Raji (cell line): Measurements from ENCODE around the gene TEKTIP1.

Experiments
- POLR2A ChIP-seq: IDR thresholded peaks from 2 replicates; pipeline ENCODE4 v1.6.1; 2011; ENCODE audit warnings: low read depth, low read length, control low read depth; ENCODE audit not compliant: insufficient read depth

TEKTIP1 gene

DNA sequence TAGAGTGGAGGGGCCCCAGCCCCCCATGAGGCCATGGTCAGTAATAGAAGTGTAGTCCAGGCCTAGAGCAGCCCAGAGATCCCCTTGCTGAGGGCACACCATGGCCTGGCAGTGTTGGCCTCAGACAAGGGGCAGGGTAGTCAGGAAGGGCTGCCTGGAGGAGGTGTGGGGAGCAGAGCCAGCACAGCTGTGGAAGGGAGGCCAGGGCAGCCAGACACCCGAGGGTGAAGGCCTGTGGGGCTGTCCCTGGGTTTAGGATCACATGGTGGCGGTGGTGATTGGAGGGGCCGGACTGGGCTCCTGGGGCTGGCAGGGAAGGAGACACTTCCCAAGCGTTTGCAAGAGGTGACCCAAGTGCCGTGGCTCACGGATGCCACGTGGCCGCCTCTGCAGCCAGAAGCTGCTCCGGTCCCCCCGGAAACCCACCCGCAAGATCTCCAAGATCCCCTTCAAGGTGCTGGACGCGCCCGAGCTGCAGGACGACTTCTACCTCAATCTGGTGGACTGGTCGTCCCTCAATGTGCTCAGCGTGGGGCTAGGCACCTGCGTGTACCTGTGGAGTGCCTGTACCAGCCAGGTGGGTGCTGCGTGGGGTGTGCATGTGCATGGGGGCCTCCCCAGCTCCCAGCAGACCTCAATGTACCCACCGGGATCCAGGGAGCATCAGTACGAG, 11.6 kb upstream of the TEKTIP1 start:
- TF ChIP-seq POLR2A = no peak

DNA sequence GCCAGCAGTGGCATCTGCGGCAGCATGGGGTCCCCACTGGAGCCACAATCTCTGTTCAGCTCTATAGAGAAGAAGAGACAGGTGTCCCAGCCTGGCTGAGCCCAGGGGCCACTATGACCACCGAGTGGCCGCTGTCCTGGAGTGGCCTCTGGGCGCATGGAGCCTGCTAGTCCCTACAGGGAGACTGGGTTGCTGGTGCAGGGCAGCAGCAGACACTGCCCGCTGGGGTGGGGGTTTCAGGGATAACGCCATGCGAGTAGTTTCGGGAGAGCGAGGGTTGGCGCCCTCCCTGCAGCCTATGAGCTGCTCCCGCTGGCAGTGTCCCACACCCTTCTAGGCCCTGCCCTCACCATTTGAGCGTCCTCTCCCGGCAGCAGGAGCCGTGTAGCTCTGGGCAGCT, 10.9 kb upstream of the TEKTIP1 start:
- TF ChIP-seq POLR2A = no peak

DNA sequence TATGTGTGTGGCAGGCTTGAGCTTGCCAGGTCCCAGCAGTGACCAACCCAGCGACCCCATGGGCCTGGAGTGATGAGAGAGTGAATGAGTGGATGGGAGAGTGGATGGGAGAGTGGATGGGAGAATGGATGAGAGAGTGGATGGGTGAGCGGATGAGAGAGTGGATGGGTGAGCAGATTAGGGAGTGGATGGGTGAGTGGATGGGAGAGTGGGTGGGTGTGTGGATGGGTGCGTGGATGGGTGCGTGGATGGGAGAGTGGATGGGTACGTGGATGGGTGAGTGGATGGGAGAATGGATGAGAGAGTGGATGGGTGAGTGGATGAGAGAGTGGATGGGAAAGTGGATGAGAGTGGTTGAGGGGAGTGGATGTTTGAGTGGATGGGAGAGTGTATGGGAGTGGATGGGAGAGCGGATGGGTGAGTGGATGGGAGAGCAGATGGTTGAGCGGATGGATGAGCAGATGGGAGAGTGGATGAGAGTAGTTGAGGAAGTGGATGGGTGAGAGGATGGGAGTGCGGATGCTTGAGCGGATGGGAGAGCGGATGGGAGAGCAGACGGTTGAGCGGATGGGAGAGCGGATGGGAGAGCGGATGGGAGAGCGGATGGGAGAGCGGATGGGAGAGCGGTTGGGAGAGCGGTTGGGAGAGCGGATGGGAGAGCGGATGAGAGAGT, 10.3 kb upstream of the TEKTIP1 start:
- no peak for TF ChIP-seq POLR2A

DNA sequence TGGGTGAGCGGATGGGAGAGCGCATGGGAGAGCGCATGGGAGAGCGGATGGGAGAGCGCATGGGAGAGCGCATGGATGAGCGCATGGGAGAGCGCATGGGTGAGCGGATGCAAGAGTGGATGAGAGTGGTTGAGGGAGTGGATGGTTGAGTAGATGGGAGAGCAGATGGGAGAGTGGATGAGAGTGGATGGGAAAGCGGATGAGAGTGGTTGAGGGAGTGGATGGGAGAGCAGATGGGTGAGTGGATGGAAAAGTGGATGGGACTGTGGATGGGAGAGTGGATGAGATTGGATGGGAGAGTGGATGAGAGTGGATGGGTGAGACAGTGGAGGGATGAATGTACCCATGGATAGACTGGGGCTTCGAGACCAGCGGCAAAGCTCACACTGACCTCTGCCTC, 8.6 kb upstream of the TEKTIP1 start:
- no peak for TF ChIP-seq POLR2A

DNA sequence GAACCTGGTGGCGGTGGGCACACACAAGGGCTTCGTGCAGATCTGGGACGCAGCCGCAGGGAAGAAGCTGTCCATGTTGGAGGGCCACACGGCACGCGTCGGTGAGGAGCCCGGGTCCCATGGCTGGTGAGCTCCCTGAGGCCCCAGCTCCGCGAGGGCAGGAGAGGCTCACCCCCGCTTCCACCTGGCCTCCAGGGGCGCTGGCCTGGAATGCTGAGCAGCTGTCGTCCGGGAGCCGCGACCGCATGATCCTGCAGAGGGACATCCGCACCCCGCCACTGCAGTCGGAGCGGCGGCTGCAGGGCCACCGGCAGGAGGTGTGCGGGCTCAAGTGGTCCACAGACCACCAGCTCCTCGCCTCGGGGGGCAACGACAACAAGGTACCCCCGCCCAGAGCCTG, 7.3 kb upstream of the TEKTIP1 start:
- no peak for TF ChIP-seq POLR2A

DNA sequence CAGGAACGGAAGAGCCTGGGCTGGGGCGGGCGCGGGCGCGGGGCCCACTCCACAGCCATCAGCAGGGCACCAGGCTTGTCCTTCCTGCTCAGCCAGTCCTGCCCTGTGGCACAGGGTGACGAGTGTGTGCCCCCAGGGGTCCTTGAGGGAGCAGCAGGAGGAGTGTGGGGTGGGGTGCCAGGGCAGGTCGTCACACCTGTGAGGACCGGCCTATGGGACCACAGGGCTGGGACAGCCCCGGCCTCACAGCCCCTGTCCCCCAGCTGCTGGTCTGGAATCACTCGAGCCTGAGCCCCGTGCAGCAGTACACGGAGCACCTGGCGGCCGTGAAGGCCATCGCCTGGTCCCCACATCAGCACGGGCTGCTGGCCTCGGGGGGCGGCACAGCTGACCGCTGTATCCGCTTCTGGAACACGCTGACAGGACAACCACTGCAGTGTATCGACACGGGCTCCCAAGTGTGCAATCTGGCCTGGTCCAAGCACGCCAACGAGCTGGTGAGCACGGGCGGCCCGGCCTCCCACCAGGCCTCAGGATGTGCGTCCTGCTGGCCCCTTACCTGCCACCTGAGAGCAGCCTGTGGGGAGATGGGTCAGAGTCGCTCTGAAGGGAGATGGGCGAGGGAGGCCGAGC, 6.7 kb upstream of the TEKTIP1 start:
- no peak for TF ChIP-seq POLR2A

DNA sequence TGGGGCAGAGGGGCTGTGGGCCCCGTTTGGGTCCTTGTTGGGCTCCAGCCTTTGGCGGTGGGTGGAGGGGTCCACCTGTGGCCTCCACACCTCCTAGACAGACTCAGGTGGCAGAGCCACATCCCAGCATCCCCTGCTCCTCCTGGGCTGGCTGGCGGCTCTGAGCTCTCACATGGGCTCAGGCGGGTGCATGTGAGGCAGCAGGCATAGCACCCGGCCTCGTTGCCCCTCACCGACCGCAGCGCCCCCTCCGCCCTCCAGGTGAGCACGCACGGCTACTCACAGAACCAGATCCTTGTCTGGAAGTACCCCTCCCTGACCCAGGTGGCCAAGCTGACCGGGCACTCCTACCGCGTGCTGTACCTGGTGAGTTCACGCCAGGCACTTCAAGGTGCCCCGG, 5.9 kb upstream of the TEKTIP1 start:
- no peak for TF ChIP-seq POLR2A

DNA sequence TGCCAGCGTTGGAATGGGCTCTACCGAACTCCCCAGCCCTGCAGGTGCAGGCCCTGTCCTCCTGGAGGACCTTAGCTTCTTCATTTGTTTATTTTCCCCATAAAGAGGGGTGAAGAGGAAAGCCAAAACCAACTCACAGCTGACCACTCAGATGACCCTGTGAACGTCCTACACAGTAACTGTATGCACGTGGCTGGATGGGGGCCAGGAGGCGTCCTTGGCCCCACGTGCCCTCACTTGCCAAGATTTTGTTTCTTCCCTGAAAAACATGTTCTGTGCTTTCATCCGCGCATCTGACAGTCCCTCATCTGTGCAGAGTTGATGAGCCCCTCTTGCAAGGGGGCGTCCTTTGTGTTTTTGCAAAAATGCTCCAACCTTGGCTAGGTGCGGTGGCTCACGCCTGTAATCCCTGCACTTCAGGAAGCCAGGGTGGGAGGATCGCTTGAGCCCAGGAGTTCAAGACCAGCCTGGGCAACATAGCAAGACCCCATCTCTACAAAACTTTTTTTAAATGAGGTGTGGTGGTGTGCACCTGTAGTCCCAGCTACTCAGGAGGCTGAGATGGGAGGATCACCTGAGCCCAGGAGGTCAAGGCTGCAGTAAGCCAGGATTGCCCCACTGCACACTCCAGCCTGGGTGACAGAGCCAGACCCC, 5.3 kb upstream of the TEKTIP1 start:
- no peak for TF ChIP-seq POLR2A

DNA sequence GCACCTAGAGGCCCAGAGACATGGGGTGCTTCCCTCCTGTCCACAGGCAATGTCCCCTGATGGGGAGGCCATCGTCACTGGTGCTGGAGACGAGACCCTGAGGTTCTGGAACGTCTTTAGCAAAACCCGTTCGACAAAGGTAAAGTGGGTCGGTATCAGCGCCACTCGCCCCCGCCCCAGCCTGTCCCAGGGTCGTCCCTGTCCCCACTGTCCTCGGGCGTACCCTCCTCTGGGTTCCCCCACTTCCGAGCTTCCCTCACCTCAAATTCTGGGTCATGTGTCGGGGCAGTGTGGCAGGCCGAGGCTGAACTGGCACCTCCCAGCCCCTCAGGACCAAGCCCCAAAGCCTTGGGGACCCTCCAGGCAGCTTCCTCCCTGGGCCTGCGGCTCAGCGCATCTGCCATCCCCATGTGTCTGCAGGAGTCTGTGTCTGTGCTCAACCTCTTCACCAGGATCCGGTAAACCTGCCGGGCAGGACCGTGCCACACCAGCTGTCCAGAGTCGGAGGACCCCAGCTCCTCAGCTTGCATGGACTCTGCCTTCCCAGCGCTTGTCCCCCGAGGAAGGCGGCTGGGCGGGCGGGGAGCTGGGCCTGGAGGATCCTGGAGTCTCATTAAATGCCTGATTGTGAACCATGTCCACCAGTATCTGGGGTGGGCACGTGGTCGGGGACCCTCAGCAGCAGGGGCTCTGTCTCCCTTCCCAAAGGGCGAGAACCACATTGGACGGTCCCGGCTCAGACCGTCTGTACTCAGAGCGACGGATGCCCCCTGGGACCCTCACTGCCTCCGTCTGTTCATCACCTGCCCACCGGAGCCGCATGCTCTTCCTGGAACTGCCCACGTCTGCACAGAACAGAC, 4.4 kb upstream of the TEKTIP1 start:
- no peak for TF ChIP-seq POLR2A

DNA sequence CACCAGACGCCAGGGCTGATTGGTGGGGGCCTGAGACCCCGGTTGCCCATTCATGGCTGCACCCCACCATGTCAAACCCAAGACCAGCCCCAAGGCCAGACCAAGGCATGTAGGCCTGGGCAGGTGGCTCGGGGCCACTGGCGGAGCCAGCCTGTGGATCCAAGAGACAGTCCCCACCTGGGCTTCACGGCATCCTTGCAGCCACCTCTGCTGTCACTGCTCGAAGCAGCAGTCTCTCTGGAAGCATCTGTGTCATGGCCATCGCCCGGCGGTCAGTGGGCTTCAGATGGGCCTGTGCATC, 3.8 kb upstream of the TEKTIP1 start:
- no peak for TF ChIP-seq POLR2A

DNA sequence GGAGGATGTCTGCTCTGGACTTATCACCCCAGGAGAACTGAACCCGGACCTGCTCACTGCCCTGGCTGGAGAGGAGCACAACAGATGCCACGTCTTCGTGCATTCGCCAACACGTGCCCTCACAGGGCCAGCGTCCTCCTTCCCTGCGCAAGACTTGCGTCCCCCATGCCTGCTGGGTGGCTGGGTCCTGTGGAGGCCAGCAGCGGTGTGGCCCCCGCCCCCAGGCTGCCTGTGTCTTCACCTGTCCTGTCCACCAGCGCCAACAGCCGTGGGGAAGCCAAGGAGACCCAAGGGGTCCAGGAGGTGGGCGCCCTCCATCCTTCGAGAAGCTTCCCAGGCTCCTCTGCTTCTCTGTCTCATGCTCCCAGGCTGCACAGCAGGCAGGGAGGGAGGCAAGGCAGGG, 3.4 kb upstream of the TEKTIP1 start:
- TF ChIP-seq POLR2A = no peak

DNA sequence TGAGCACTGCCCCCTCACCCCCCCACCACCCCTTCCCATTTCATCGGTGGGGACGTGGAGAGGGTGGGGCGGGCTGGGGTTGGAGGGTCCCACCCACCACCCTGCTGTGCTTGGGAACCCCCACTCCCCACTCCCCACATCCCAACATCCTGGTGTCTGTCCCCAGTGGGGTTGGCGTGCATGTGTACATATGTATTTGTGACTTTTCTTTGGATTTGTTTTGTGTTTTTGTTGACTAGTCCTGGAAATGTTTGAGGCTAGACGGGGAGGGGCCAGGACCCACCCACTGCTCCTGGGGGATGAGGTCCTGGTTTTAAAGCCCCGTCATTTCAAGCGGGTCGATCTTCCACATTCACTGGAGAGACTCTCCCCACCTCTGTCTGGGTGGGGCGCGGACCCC, 3.0 kb upstream of the TEKTIP1 start:
- TF ChIP-seq POLR2A = no peak

DNA sequence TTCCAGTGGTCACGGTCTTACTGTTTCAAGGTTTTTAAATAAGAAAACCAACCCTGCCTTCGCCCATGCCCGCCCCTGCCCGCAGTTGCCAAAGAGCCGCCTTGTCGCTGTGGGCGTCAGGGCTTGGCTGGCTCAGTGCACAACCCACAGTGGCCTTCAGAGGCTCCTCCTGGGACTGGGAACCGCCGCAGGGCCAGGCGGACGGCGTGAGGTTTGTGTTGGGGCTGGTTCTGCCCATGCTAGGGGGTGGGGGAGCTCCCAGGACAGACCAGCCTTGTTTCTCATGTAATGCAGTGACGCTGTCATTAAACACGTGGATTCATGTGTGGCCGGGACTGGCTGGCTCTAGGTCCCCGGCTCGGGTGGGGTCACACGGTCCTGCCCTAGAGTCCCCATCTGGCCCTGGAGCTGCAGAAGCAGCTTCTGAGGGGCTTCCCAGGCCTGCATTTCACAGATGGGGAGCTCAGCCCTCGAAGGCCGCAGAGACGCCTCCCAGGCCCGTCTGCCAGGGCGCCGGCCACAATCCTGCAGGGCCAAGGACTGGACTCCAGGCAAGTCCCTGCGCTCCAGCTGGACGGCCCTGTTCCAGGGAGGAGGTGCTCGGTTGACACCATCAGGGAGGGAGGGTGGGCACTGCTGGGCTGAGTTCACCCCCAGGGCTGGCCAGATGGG, 2.4 kb upstream of the TEKTIP1 start:
- no peak for TF ChIP-seq POLR2A

DNA sequence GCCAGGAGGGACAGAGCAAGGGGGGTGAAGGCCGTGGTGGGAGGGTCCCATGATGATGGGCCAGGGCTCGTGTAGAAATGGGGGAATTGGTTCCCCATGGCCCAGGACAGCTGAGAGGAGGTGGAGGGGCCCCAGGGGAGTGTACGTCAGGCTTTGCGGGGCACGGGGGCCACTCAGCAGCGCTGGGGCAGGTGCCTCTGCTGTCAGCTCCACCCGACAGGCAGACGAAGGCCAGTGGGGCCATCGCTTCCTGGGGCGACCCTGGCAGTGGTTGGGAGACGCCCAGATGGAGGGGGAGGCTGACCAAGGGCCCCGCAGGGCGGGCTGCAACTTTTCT, 1.9 kb upstream of the TEKTIP1 start:
- no peak for TF ChIP-seq POLR2A
